Right lobe of liver (tissue), 4 donors: ENCODE measurements around the gene FIP1L1.

Experiments used
- CTCF ChIP-seq, 4 donors: fragments of 200-600 bp in 3 of 4; fragments of 450-650 bp in 1 of 4; IDR thresholded peaks; one replicate each; pipeline versions ENCODE4 v1.5.1 to v1.8.0; 2016 to 2022; ENCODE audit warnings: antibody characterized with exemption in 4 of 4, mild to moderate bottlenecking in 2 of 4
- POLR2A ChIP-seq: fragments of 450-650 bp; IDR thresholded peaks from one replicate; pipeline ENCODE4 v1.6.1; 2017; ENCODE audit warnings: antibody characterized with exemption, mild to moderate bottlenecking
- donor health status: DM: no; HTN: no; CAD: no.
- donor health status: DM: no; HTN: no; CAD: no.
- donor health status: DM: no; HTN: yes; CAD: no.

- TF ChIP-seq CTCF (IDR thresholded peaks at IDR 0.05) (no peak), POLR2A (no peak)
Measured at GRCh38 chr4:53508446-53508845, 131.0 kb downstream of the FIP1L1 start.
